ENCODE data around the gene TENM4. TPM values are rescaled to one million over a fixed set of nuclear protein-coding genes. Genes with fewer than 3 reads are reported as not detected.
A peak's percentile ranks its signal among the peaks of the same experiment; 100 is the strongest.

TENM4 gene
- total RNA-seq, 4 donors from 2014 or later = 0.02 to 0.82 (median 0.23) TPM

DNA sequence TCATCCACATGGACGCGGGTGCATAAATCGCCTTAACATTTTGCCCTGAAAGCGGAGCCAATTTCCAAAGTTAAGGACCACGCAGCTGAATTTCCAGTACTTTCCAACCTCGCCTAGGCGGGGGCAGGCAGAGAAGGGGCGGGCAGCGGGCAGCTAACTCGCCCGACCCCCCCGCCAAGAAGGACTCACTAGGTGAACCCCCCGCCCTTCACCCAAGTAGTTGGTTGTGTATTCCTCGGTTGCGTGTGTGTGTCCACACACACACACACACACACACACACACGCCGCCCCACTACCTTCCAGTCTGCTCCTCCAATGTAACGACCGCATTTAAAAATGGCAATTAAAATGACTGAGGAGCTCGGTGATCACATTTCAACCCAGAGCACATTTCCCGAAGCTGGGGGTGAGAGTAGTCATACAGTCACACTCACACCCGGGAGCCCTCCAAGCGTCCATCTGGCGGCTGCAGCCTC lies 1.4 kb downstream of the TENM4 start:
- no peak for TF ChIP-seq POLR2A (IDR thresholded peaks at IDR 0.05)
- TF ChIP-seq, protein P1, sequence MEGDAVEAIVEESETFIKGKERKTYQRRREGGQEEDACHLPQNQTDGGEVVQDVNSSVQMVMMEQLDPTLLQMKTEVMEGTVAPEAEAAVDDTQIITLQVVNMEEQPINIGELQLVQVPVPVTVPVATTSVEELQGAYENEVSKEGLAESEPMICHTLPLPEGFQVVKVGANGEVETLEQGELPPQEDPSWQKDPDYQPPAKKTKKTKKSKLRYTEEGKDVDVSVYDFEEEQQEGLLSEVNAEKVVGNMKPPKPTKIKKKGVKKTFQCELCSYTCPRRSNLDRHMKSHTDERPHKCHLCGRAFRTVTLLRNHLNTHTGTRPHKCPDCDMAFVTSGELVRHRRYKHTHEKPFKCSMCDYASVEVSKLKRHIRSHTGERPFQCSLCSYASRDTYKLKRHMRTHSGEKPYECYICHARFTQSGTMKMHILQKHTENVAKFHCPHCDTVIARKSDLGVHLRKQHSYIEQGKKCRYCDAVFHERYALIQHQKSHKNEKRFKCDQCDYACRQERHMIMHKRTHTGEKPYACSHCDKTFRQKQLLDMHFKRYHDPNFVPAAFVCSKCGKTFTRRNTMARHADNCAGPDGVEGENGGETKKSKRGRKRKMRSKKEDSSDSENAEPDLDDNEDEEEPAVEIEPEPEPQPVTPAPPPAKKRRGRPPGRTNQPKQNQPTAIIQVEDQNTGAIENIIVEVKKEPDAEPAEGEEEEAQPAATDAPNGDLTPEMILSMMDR (IDR thresholded peaks at IDR 0.05 in 4 of 5, conservative IDR thresholded peaks at IDR 0.05 in 1 of 5) = no peak

DNA sequence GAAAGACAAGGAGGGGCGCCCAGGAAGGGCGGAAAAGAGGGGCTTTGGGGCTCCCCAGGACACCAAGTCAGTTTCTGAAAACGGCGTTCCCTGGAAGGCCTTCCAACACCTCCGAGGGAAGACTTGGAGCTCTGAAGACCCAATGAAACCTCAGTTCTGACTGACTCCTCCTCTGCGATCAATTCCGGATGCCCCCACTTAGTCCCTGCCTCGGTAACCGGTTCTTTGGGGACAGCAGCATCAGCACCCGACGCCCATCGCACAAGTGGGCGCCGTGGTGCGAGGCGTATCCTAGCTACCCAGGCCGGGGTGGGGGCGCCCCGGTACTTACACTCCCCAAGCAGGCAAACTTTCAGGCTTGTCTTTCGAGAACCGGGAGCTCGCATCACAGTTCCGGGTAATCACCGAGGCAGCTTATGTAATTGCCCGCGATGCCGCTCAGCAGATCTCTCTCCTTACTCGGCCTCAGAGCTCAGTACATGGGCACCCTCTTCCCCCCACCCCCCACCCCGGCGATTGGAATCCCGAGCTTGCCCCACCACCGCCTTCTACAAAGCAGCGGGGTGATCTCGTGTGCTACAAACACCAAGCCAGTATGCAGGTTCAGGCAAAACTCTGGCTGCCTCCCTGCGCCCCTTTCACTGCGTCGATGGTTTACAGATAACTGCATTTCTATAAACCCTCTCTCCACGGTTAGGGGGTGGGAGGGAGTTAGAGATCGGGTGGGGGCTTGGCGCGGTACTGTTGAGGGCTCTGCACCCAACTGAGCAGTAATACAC lies 2.0 kb downstream of the TENM4 start:
- ATAC-seq (peak in 1 of 2 donors; percentile 26), DNase-seq (no peak)
- Histone ChIP-seq H3K4me3 (peak overlapping the region; percentile 51 to 65 (median 58)), H3K27ac (peak overlapping the region; percentile 51 to 58 (median 54)), H3K4me1 (peaks cover 19 to 30% of the 10 kb centered on the region in 2 donors), H3K36me3 (no peaks in the 10 kb centered on the region), H3K27me3 (peaks cover 76 to 86% (median 76%) of the 10 kb centered on the region in 3 donors), H3K9me3 (no peaks in the 10 kb centered on the region)
- intact Hi-C loops (cut with DNase I; ENCODE audit: low total_unique reads) = loop anchor here (10.0 kb wide), 1 partner anchor 194 kb away; no protein-coding TSS in a partner anchor
- in situ Hi-C loops (cut with MboI; ENCODE audit: low sequenced_read_pairs in 4 of 4) = no loop called here
- TF ChIP-seq POLR2A (IDR thresholded peaks at IDR 0.05) = no peak
- TF ChIP-seq, protein P1 (IDR thresholded peaks at IDR 0.05 in 4 of 5, conservative IDR thresholded peaks at IDR 0.05 in 1 of 5) = no peak

More for the DNA sequence above, 1.4 kb downstream of the TENM4 start:
- Histone ChIP-seq H3K36me3 (no peaks in the 10 kb centered on the region), H3K27me3 (peaks cover 71 to 86% (median 75%) of the 10 kb centered on the region in 3 donors), H3K4me3 (peak overlapping the region; percentile 51 to 65 (median 58)), H3K4me1 (peaks cover 19 to 30% of the 10 kb centered on the region in 2 donors), H3K9me3 (no peaks in the 10 kb centered on the region), H3K27ac (no peak overlapping the region)
- in situ Hi-C loops (cut with MboI; ENCODE audit: low sequenced_read_pairs in 4 of 4) (no loop called here), intact Hi-C loops (cut with DNase I; ENCODE audit: low total_unique reads) (loop anchor here (10.0 kb wide), 1 partner anchor 195 kb away; no protein-coding TSS in a partner anchor)
- DNase-seq (no peak), ATAC-seq (no peak)

DNA sequence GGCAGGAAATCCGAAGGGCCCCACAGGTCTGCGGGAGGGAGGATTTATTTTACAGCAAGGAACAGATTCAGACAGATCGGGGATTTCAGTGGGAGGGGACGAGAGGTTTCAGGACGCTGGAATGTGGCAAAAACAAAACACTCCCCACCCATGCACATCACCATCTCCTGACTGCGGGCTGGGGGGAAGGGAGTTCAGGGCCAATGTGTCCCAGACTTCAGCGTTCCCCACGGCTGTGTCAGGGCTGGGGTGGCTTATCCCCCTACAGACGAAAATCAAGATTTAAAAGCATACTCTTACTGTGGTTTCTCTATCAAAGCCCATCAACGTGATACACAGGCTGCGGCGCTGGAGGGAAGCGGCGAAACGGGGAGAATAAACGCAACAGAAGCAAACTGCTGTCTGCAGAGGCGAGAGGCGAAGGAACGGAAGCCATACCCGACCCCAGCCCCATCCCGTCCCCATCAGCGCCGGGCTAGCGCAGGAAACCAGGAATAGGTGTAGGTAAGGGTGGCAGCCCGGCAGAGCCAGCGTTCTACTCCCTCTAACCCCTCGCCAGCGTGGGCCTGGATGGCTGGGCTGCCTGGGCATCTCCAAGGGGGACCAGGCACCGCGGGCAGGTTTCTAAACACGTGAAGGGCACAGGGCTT lies 2.7 kb downstream of the TENM4 start:
- Histone ChIP-seq H3K27me3 (peaks cover 76 to 87% (median 77%) of the 10 kb centered on the region in 3 donors), H3K9me3 (no peaks in the 10 kb centered on the region), H3K27ac (peak overlapping the region; percentile 51 to 58 (median 54)), H3K4me1 (peaks cover 19 to 30% of the 10 kb centered on the region in 2 donors), H3K36me3 (no peaks in the 10 kb centered on the region), H3K4me3 (peak overlapping the region; percentile 51 to 65 (median 58))
- TF ChIP-seq, protein P1 (IDR thresholded peaks at IDR 0.05 in 4 of 5, conservative IDR thresholded peaks at IDR 0.05 in 1 of 5) = no peak
- no peak for TF ChIP-seq POLR2A (IDR thresholded peaks at IDR 0.05)
- ATAC-seq = peak in 1 of 2 donors; percentile 23
- in situ Hi-C loops (cut with MboI; ENCODE audit: low sequenced_read_pairs in 4 of 4) (no loop called here), intact Hi-C loops (cut with DNase I; ENCODE audit: low total_unique reads) (loop anchor here (10.0 kb wide), 1 partner anchor 193 kb away; no protein-coding TSS in a partner anchor)
- DNase-seq = peak in 1 of 2 donors; percentile 23

DNA sequence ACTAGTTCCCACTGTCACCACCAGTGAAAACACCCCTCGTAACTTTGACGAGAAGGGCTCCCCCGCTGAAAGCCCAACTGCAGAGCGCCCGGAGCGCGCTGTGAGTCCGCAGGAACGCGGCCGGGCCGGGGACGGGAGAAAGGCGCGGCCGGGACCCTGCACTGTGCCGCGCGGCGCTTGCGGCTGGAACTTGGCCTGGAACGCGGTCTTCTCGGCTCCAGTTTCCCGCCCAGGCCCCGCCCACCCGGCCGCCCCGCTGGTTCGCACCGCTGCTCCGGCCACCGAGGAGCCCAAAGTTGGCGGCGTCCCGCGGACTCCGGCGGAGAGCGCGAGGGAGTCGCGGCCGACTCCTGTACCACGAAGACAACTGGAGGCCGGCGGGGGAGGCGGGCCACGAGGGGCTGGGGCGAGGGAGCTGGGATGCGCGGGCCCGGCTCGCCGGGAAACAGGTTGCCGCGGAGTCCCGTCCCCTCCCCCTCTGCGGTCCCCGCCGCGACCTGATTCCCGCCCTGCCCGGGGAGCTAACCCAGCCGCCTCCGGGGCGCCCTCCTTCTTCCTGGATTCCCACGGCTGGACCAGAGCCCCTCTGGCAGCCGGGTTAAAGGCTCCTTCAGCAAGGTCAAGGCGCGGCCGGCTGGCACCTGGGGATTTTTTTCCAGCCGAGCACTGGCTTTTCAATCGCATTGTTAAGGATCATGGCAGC lies 3.4 kb downstream of the TENM4 start:
- ATAC-seq (peak in 1 of 2 donors; percentile 28), DNase-seq (peak in 1 of 2 donors; percentile 22)
- Histone ChIP-seq H3K27ac (peak overlapping the region; percentile 32 to 58 (median 52)), H3K4me3 (peak overlapping the region; percentile 51 to 65 (median 58)), H3K4me1 (peaks cover 19 to 30% of the 10 kb centered on the region in 2 donors), H3K36me3 (no peaks in the 10 kb centered on the region), H3K27me3 (peaks cover 74 to 84% (median 78%) of the 10 kb centered on the region in 3 donors), H3K9me3 (no peaks in the 10 kb centered on the region)
- in situ Hi-C loops (cut with MboI; ENCODE audit: low sequenced_read_pairs in 4 of 4) = no loop called here
- intact Hi-C loops (cut with DNase I; ENCODE audit: low total_unique reads) = loop anchor here (10.0 kb wide), 1 partner anchor 193 kb away; no protein-coding TSS in a partner anchor
- TF ChIP-seq POLR2A (IDR thresholded peaks at IDR 0.05) = no peak
- TF ChIP-seq, protein P1 (IDR thresholded peaks at IDR 0.05 in 4 of 5, conservative IDR thresholded peaks at IDR 0.05 in 1 of 5) = no peak

Measured in gastrocnemius medialis (tissue), 4 donors.